GM10266 (cell line): ENCODE measurements around the gene DQX1.

Source experiments
- DNase-seq: peaks from one replicate; pipeline ENCODE4 v3.0.0; 2012; ENCODE audit errors: extremely low spot score
- CTCF ChIP-seq: IDR thresholded peaks from 2 replicates; pipeline ENCODE4 v1.5.1; 2012; ENCODE audit warnings: mild to moderate bottlenecking, low read depth; ENCODE audit not compliant: control insufficient read depth, insufficient read depth; ENCODE audit errors: missing control alignments

DQX1 gene

DNA sequence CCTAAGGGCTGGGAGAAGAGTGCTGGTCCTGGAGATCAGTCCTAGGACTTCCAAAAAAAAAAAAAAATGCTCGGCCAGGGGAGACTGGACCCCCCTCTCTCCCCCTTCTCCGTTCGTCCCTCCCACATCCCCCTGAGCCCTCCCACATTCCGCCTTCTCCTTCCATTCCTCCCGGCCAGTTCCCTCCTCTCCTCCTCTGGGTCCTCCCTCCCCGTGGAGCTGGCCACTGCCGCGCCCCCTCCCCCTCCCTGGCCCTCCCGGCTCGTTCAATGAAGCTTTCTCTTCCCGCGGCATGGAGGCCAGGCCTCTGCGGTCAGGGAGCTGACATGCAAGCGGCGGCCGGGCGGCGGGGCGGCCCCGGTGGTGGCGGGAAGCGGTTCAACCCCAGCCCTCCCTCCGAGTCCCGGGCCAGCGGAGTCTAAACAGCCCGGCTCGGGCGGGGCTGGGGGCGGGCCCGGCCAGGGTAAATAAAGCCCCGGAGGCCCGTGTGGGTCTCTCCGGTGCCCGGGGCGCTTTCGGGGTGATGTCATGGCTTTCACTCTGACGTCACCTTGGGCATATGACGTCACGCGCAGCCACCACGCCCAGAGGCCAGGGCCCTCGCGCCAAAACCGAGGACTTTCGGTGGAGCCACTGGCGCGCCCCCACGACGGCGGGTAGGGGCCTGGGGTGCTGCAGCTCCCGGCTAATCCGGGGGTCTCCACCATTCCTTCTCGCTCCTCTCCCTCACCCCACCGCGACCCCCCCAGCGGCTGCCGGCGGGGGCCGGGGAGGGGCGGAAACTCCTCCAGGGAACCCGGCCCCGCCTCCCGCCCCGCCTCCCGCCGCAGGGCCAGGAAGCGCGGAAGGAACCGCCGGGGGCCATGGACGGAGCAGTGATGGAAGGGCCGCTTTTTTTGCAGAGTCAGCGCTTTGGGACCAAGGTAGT is 28.1 kb upstream of the DQX1 start, which contains the start of the genes DOK1 and LOXL3:
DOK1 (plus strand) TSS at position 829 of the 928 bp plus-strand sequence; CDS start at position 864, 35 bp downstream.
LOXL3 (minus strand) TSS at position 51 of the 928 bp plus-strand sequence. CDS start 1,308 bp downstream, outside the sequence.
- DNase-seq: peak; percentile 93
- no peak for TF ChIP-seq CTCF

GRCh38 chr2:74552914-74553811 is 27.1 kb upstream of the DQX1 start:
- peak; percentile 78 for DNase-seq
- no peak for TF ChIP-seq CTCF

DNA sequence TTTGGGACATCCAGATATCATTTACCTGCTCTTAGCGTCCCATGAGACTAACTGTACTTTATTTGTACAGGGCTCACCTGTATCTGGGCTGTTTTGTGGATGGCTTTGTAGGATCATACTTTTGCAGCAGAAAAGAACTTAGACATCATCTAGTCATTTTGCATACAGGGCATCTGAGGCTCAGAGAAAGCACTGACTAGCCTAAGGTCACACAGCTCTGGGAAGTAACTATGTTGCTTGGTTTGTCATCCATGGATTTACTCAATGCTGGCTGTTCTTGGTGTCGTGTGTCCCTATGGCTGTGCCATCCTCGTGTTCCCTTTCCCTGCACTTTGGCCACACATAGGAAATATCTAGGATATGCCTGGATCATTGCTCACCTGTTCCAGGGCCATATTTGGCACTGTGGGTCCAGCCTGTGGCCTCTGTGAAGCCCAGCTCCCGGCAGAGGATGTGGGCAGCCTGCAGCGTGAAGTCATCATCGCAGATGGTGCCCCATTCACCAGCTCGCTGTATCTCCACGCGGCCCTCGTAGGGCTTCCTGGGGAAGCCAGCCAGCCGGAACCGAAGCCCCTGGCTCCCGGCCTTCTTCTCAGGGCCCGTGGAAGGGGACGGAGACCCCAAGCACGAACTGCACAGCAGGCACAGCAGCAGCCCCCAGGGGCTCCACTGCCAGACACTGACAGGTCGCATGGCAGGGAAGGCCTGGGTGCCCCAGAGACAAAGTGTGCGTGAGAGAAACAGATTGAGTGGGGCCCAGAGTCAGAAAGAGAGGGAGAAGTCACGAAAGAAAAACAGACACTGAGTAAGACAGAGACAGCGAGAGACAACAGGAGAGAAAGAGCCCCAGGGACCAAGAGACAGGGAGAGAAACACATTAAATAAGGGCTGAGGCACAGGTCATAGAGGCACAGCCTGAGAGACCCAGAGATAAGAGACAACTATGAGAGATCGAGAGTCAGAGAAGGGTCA is 26.2 kb upstream of the DQX1 start:
- DNase-seq: peak; percentile 46
- no peak for TF ChIP-seq CTCF

DNA sequence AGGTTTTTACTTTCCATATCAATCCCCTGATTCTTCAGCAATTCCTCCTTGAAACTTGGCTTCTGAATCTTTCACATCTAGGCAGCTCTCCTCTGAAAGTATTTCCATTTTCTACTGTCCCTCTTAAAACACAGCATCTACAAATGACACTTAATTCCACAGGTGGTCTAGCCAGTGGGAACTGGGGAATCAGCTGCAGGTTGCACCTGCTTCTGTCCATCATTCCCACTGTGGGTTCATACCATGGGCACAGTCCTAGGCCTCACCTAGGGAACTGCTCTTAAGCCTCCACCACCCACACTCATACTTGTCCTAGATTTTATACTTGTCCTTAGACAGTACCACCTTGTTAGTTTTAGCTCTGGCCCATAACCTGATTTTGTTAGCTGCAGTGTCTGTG is 25.5 kb upstream of the DQX1 start:
- DNase-seq: no peak
- TF ChIP-seq CTCF: no peak

DNA sequence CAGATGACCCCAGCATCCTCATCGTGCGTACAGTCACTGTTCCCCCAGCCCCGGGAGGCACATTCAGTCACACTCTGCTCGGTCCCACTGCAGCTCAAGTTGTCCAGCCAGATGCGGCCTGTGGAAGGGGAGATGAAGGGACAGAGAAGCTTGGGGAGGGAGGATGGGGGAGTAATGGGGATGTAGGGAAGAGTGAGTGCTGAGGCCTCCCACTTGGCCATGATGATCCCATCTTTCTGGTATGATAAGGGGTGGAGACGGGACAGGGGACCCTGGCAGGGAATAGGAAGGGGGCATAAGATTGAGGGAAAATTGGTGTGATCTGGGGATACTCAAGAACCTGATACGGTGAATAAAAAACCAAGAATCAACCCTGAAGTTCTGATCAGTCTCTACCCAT is 24.2 kb upstream of the DQX1 start:
- DNase-seq: no peak
- no peak for TF ChIP-seq CTCF
